CD1c-positive myeloid dendritic cell (primary cell): ENCODE results near the gene ATP23.

Experiments used
- DNase-seq: peaks from one replicate; pipeline ENCODE4 v3.0.0-alpha.2; 2016; ENCODE audit errors: extremely low spot score

Gene ATP23

GRCh38 chr12:57983146-57983857, 41.9 kb downstream of the ATP23 start:
- peak; percentile 11 for DNase-seq

- DNase-seq = no peak
Observed at GRCh38 chr12:57983858-57984505, 42.6 kb downstream of the ATP23 start.

- DNase-seq = no peak
Observed at GRCh38 chr12:57984629-57985151, 43.3 kb downstream of the ATP23 start.

DNA sequence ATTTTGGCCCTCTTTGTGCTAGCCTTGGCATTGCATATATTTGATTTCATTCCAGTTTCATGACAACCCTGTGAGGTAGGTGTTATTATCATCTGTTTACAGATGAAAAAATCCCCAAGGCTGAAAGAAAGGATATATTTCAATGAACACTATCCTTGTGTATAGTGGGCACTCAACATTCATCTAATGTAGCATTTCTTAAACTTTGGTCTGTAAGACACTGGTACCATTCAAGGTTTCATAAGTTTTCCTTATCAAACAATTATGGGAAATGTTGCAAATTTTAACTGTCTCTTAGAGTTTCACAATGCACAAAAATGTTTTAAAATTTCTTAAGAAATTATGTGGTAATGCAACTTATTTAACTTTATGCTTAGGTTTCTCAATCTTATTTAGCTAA, 44.3 kb downstream of the ATP23 start:
- DNase-seq = no peak

- no peak for DNase-seq
Observed at GRCh38 chr12:57989838-57990237, 48.5 kb downstream of the ATP23 start.

GRCh38 chr12:57990241-57990883, 49.0 kb downstream of the ATP23 start:
- no peak for DNase-seq

- no peak for DNase-seq
Observed at GRCh38 chr12:57992001-57992400, 50.6 kb downstream of the ATP23 start.

- DNase-seq = no peak
Observed at GRCh38 chr12:57993030-57993429, 51.7 kb downstream of the ATP23 start.

GRCh38 chr12:57993834-57994233, 52.5 kb downstream of the ATP23 start:
- no peak for DNase-seq

- DNase-seq = no peak
Observed at GRCh38 chr12:57996520-57996919, 55.2 kb downstream of the ATP23 start.

GRCh38 chr12:57998251-57998650, 56.9 kb downstream of the ATP23 start:
- no peak for DNase-seq

DNA sequence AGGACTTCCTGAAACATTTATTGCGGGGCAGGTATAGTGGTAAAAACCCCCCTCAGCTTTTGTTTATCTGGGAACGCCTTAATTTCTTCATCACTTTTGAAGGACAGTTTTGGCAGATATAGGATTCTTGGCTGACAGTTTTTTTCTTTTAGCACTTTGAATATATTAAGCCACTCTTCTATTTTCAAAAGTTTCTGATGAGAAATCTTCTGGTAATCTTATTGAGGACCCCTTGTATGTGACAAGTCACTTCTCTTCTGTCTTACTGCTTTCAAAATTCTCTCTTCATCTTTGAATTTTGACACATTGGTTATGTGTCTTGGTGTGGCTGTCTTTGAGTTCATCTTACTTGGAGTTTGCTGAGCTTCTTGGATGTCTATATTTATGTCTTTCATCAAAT, 59.1 kb downstream of the ATP23 start:
- DNase-seq = no peak

DNA sequence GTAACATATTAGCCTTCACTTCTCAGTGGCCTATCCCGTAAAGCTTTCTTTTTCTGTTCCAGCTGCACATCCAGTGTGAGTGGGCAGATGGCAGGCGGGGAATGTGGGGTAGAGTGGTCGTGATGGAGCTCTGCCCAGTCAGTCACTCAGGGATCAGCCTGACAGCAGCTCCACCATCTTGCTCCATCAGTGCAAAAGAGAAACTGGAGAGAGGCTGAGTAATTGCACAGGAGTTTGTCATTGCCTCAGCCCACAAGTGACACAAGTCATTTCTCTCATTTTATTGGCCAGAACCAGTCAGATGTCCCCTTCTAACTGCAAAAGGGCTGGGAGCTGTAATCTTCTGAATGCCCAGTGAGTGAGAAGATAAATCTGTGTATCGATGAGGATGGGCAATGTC, 66.5 kb downstream of the ATP23 start:
- no peak for DNase-seq

GRCh38 chr12:58008634-58009033, 67.3 kb downstream of the ATP23 start:
- no peak for DNase-seq
